PC-9 (cell line): Measurements from ENCODE around the gene DISC1.
"Not testable (repeated sequence)": the region's sequence is repeated elsewhere in the genome, so short reads cannot be mapped to it uniquely, and the experiment has no call there.

Experiments used
- EZH2 ChIP-seq: fragments of 200-600 bp; sonication (generic); IDR thresholded peaks from 2 replicates; pipeline ENCODE4 v1.8.0; 2017; ENCODE audit warnings: antibody characterized with exemption, low read depth
- TF ChIP-seq, protein P1 (sequence below): fragments of 200-600 bp; sonication (generic); conservative IDR thresholded peaks from 2 replicates; pipeline ENCODE4 v1.6.1; 2017; ENCODE audit warnings: mixed run types, antibody characterized with exemption, mild to moderate bottlenecking, moderate library complexity

DNA sequence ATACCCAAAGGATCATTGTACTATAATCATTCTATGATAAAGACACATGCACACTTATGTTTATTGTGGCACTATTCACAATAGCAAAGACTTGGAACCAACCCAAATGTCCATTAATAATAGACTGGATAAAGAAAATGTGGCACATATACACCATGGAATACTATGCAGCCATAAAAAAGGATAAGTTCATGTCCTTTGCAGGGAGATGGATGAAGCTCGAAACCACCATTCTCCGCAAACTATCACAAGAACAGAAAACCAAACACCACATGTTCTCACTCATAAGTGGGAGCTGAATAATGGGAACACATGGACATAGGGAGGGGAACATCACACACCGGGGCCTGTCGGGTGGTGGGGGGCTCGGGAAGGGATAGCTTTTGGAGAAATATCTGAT, 321.5 kb downstream of the DISC1 start:
- TF ChIP-seq, protein P1, sequence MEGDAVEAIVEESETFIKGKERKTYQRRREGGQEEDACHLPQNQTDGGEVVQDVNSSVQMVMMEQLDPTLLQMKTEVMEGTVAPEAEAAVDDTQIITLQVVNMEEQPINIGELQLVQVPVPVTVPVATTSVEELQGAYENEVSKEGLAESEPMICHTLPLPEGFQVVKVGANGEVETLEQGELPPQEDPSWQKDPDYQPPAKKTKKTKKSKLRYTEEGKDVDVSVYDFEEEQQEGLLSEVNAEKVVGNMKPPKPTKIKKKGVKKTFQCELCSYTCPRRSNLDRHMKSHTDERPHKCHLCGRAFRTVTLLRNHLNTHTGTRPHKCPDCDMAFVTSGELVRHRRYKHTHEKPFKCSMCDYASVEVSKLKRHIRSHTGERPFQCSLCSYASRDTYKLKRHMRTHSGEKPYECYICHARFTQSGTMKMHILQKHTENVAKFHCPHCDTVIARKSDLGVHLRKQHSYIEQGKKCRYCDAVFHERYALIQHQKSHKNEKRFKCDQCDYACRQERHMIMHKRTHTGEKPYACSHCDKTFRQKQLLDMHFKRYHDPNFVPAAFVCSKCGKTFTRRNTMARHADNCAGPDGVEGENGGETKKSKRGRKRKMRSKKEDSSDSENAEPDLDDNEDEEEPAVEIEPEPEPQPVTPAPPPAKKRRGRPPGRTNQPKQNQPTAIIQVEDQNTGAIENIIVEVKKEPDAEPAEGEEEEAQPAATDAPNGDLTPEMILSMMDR, result not testable (repeated sequence)
- TF ChIP-seq EZH2, result not testable (repeated sequence)
